Panc1 (cell line): ENCODE results near the gene HES7.

Source experiments
- CTCF ChIP-seq: fragments of 450-650 bp; IDR thresholded peaks from 2 replicates; pipeline ENCODE4 v1.5.1; 2017; ENCODE audit warnings: mild to moderate bottlenecking
- POLR2AphosphoS5 ChIP-seq: IDR thresholded peaks from 2 replicates; pipeline ENCODE4 v1.6.1; 2012; ENCODE audit warnings: mild to moderate bottlenecking, low read depth, low read length, moderate library complexity

GRCh38 chr17:8110907-8111306 is 13.0 kb downstream of the HES7 start:
- no peak for TF ChIP-seq CTCF
- no peak for TF ChIP-seq POLR2AphosphoS5
